Mesenchymal stem cell (in vitro differentiated cells and primary cell): ENCODE data around the gene GNA14.

Source experiments
- DNase-seq: peaks from one replicate; pipeline ENCODE4 v3.0.0-alpha.2; 2013
- H2AFZ ChIP-seq: one replicate; pipeline ENCODE4 v1.6.1; 2013; ENCODE audit warnings: low read depth, mild to moderate bottlenecking, control low read depth, inconsistent platforms, low read length, moderate library complexity
- H2AK5ac ChIP-seq: 2 replicates; pipeline ENCODE4 v1.6.1; 2013; ENCODE audit warnings: low read length, moderate library complexity, mild to moderate bottlenecking, inconsistent platforms; ENCODE audit not compliant: severe bottlenecking
- H2BK120ac ChIP-seq: one replicate; pipeline ENCODE4 v1.6.1; 2013; ENCODE audit warnings: low read depth, mild to moderate bottlenecking, inconsistent platforms, low read length, moderate library complexity
- H2BK12ac ChIP-seq, 2 experiments: one replicate each; pipeline ENCODE4 v1.6.1; 2013; ENCODE audit warnings: inconsistent platforms in 2 of 2, low read length in 2 of 2, mild to moderate bottlenecking in 2 of 2, moderate library complexity in 2 of 2, control low read depth in 1 of 2
- H2BK15ac ChIP-seq: one replicate; pipeline ENCODE4 v1.6.1; 2013; ENCODE audit warnings: mild to moderate bottlenecking, low read depth, inconsistent platforms; ENCODE audit not compliant: poor library complexity, severe bottlenecking
- H2BK5ac ChIP-seq: 2 replicates; pipeline ENCODE4 v1.6.1; 2013; ENCODE audit warnings: low read depth, mild to moderate bottlenecking, low read length, control low read depth, inconsistent platforms; ENCODE audit not compliant: poor library complexity, severe bottlenecking
- H3K14ac ChIP-seq, 2 experiments: one replicate each; pipeline ENCODE4 v1.6.1; 2013; ENCODE audit warnings: inconsistent platforms in 2 of 2, low read length in 2 of 2, control low read depth in 1 of 2, mild to moderate bottlenecking in 1 of 2, moderate library complexity in 1 of 2
- H3K18ac ChIP-seq, 2 experiments: one replicate each; pipeline ENCODE4 v1.6.1; 2013; ENCODE audit warnings: inconsistent platforms in 2 of 2, low read length in 2 of 2, control low read depth in 1 of 2, low read depth in 1 of 2, mild to moderate bottlenecking in 1 of 2
- H3K23ac ChIP-seq, 2 experiments: one replicate each; pipeline ENCODE4 v1.6.1; 2013; ENCODE audit warnings: inconsistent platforms in 2 of 2, low read length in 2 of 2, mild to moderate bottlenecking in 2 of 2, moderate library complexity in 2 of 2, control low read depth in 1 of 2
- H3K27ac ChIP-seq: 2 replicates; pipeline ENCODE4 v1.5.1; 2013; ENCODE audit warnings: mild to moderate bottlenecking, moderate library complexity, low read length, control low read depth, inconsistent platforms; ENCODE audit not compliant: poor library complexity, severe bottlenecking
- H3K27me3 ChIP-seq, 2 experiments: 2 replicates each; pipeline versions ENCODE4 v1.6.1 to v1.7.0; 2013; ENCODE audit warnings: low read length in 2 of 2, mild to moderate bottlenecking in 2 of 2, moderate library complexity in 2 of 2, control low read depth in 1 of 2, inconsistent platforms in 1 of 2; ENCODE audit not compliant: control insufficient read depth in 1 of 2, insufficient read depth in 1 of 2
- H3K36me3 ChIP-seq, 2 experiments: 2 replicates each; pipeline versions ENCODE4 v1.6.1 to v1.7.0; 2013; ENCODE audit warnings: low read length in 2 of 2, control low read depth in 1 of 2, inconsistent platforms in 1 of 2, low read depth in 1 of 2, mild to moderate bottlenecking in 1 of 2; ENCODE audit not compliant: insufficient read depth in 2 of 2, control insufficient read depth in 1 of 2
- H3K4ac ChIP-seq, 2 experiments: one replicate each; pipeline ENCODE4 v1.6.1; 2013; ENCODE audit warnings: inconsistent platforms in 2 of 2, low read length in 2 of 2, mild to moderate bottlenecking in 2 of 2, moderate library complexity in 2 of 2, control low read depth in 1 of 2, low read depth in 1 of 2
- H3K4me1 ChIP-seq: 2 replicates; pipeline ENCODE4 v1.6.1; 2013; ENCODE audit warnings: low read depth, low read length, control low read depth; ENCODE audit not compliant: control insufficient read depth, insufficient read depth
- H3K4me2 ChIP-seq: 2 replicates; pipeline ENCODE4 v1.6.1; 2013; ENCODE audit warnings: low read length, mild to moderate bottlenecking, inconsistent platforms; ENCODE audit not compliant: poor library complexity, severe bottlenecking
- H3K4me3 ChIP-seq, 2 experiments: 2 replicates each; pipeline versions ENCODE4 v1.5.1 to v1.7.0; 2013; ENCODE audit warnings: low read length in 2 of 2, mild to moderate bottlenecking in 2 of 2, control low read depth in 1 of 2, low read depth in 1 of 2; ENCODE audit not compliant: insufficient read depth in 1 of 2
- H3K79me1 ChIP-seq: replicated peaks from 2 replicates; pipeline ENCODE4 v1.6.1; 2013; ENCODE audit warnings: mild to moderate bottlenecking, control low read depth, low read length, inconsistent platforms; ENCODE audit not compliant: poor library complexity, severe bottlenecking
- H3K9ac ChIP-seq: 2 replicates; pipeline ENCODE4 v1.7.0; 2013; ENCODE audit warnings: mild to moderate bottlenecking, low read length, moderate library complexity
- H3K9me3 ChIP-seq: 2 replicates; pipeline ENCODE4 v1.7.0; 2013; ENCODE audit warnings: mild to moderate bottlenecking, low read length; ENCODE audit not compliant: control insufficient read depth
- H4K8ac ChIP-seq: one replicate; pipeline ENCODE4 v1.6.1; 2013; ENCODE audit warnings: inconsistent platforms, mild to moderate bottlenecking, low read length, moderate library complexity
- H4K91ac ChIP-seq: one replicate; pipeline ENCODE4 v1.6.1; 2013; ENCODE audit warnings: mild to moderate bottlenecking, low read length, inconsistent platforms
- WGBS: methylation state at CpG from one replicate; pipeline ENCODE4 v1.1.7; 2013; ENCODE audit warnings: mixed read lengths; 5-methylcytosine and 5-hydroxymethylcytosine counted together

The GNA14 gene

DNA sequence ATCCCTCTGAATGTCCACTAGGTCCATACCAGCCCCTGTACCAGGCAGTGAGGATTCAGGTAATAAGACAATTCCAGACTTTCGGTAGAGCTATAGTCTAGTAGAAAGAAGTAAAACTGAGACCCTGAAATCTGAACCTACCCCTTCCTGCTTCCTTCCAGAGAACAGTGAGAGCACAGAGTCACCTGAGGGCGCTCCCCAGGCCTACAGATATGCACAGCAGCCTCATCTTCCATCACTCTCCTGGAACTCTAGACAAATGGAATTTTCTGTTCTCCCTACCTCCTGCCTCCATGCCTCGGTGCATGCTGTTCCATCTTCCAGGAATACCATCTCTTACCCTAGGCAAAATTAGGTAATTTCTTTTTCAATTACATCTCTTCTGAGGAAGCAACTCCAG lies 3.1 kb upstream of the GNA14 start:
- Histone ChIP-seq H3K4ac (no peak overlapping the region), H3K9me3 (no peaks in the 10 kb centered on the region)

DNA sequence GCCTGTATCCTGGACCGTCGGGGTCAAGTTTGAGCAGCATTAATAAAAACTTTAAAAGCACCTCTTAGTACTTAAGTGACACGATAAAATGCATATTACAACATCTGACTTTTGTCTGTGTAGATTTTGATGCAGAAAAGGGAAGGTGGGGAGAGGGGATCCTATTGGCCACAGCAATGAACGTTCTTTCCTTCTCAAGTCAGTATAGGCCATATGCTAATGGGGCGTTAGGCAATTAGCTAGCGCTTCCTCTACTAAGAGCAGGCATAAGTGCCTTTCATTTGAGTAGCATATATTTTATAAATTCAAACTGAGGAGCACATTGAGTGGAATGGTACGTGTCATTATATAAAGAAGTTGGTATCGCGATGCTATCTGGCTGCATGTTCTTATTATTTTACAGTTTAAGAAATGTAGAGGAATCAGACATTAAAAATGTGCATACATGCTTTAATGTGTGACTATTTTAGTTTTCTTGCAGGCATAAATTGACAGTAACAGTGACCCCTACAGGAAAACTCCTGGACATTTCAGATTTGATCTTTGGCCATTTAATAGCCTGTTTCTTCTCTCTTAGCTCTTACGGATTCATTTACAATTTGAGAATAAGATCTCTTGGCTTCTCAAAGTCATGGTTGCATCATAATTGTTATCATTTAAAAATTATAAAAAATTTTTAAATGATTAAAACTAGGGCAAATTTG lies 1.1 kb upstream of the GNA14 start:
- H3K27me3 ChIP-seq = peaks cover 24 to 29% of the 10 kb centered on the region in 2 experiments
- H3K9ac ChIP-seq = peak overlapping the region; percentile 77
- H2AK5ac ChIP-seq = no peak overlapping the region
- H3K18ac ChIP-seq = no peak overlapping the region
- 44% methylated on average over 7 of the region's 10 CpGs for WGBS
- no peaks in the 10 kb centered on the region for H3K79me1 ChIP-seq
- no peak overlapping the region for H3K27ac ChIP-seq
- peaks cover 15% of the 10 kb centered on the region for H3K4me1 ChIP-seq
- no peak overlapping the region for H2BK12ac ChIP-seq
- no peak overlapping the region for H2AFZ ChIP-seq
- peak overlapping the region in 1 of 2 experiments; percentile 87 for H3K4me3 ChIP-seq
- no peaks in the 10 kb centered on the region for H3K9me3 ChIP-seq
- H3K4ac ChIP-seq = no peak overlapping the region
- peak; percentile 28 for DNase-seq
- H4K91ac ChIP-seq = no peak overlapping the region
- H2BK5ac ChIP-seq = no peak overlapping the region
- H4K8ac ChIP-seq = no peak overlapping the region
- no peak overlapping the region for H3K23ac ChIP-seq
- no peak overlapping the region for H2BK120ac ChIP-seq
- no peaks in the 10 kb centered on the region for H3K36me3 ChIP-seq
- no peak overlapping the region for H2BK15ac ChIP-seq
- peak overlapping the region; percentile 94 for H3K4me2 ChIP-seq
- no peak overlapping the region for H3K14ac ChIP-seq

More for the DNA sequence above, 3.1 kb upstream of the GNA14 start:
- no peak overlapping the region for H3K9ac ChIP-seq
- H2BK5ac ChIP-seq = no peak overlapping the region
- H3K14ac ChIP-seq = no peak overlapping the region
- no peaks in the 10 kb centered on the region for H3K79me1 ChIP-seq
- H4K91ac ChIP-seq = no peak overlapping the region
- H3K23ac ChIP-seq = no peak overlapping the region
- H3K18ac ChIP-seq = no peak overlapping the region
- H2BK12ac ChIP-seq = no peak overlapping the region
- no peak overlapping the region for H3K4me3 ChIP-seq
- H3K4me2 ChIP-seq = no peak overlapping the region
- no peak for DNase-seq
- H3K27me3 ChIP-seq = peaks cover 24 to 28% of the 10 kb centered on the region in 2 experiments
- 84% methylated on average over 3 of the region's 3 CpGs for WGBS
- no peak overlapping the region for H2AK5ac ChIP-seq
- no peak overlapping the region for H4K8ac ChIP-seq
- no peak overlapping the region for H3K27ac ChIP-seq
- H2AFZ ChIP-seq = no peak overlapping the region
- no peaks in the 10 kb centered on the region for H3K36me3 ChIP-seq
- H2BK120ac ChIP-seq = no peak overlapping the region
- peaks cover 15% of the 10 kb centered on the region for H3K4me1 ChIP-seq
- H2BK15ac ChIP-seq = no peak overlapping the region

DNA sequence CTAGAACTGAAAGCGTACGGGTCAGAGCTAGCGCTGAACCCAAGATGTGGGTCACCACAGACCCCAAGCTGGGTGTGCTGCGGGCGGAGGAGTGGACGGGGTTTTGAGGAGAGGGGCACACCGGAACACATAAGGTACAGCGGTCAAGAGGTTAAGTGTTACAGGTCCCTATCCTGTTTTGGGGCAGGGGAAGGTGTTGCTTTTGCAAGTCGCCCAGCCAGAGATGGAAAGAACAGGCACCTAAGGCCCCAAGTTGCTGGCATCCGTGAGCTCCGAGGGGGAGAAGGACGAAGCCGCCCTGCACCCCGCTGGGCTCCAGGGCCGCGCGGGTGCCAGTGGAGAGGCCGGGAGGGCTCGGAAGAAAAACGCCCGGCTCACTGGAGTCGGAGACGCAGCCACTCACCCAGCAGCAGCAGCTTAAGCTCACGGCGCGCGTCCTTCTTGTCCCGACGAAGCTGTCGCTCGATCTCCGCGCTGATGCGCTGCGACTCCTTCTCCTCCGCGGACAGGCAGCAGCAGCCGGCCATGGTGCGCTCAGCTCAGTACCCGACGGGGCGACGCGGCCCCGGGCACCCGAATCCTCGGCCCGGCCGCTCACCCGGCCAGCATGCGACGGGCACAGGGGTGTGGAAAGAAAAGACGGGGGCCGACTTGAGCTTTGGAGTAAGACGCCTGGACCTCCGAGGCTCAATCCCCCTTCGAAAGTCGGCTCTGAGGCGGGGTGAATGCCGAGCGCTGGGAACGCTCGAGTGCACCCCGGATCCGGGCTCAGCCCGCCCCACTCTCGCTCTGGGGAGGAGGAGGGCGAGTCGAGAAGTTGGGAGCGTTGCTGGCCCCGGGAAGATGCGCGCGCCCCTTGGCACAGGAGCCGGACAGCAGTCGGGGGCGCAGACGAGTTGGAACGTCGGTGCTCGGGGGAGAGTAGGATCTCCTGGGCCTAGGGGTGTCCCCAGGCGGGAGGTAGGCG lies 572 bp downstream of the GNA14 start:
- Histone ChIP-seq H3K4me2 (peak overlapping the region; percentile 94), H4K91ac (no peak overlapping the region), H2BK5ac (no peak overlapping the region), H3K14ac (no peak overlapping the region), H3K27ac (no peak overlapping the region), H4K8ac (peak overlapping the region; percentile 2), H3K4me3 (peak overlapping the region; percentile 53 to 87), H2AK5ac (no peak overlapping the region), H3K79me1 (no peaks in the 10 kb centered on the region), H2BK120ac (no peak overlapping the region), H3K4me1 (peaks cover 15% of the 10 kb centered on the region), H3K27me3 (peaks cover 24 to 29% of the 10 kb centered on the region in 2 experiments), H2AFZ (peak overlapping the region; percentile 60), H3K18ac (no peak overlapping the region), H2BK12ac (peak overlapping the region in 1 of 2 experiments; percentile 39), H3K36me3 (no peaks in the 10 kb centered on the region), H3K9me3 (no peaks in the 10 kb centered on the region), H3K23ac (peak overlapping the region in 1 of 2 experiments; percentile 70), H3K9ac (peak overlapping the region; percentile 77), H3K4ac (no peak overlapping the region), H2BK15ac (no peak overlapping the region)
- 8% methylated on average over 82 of the region's 83 CpGs for WGBS
- peak; percentile 36 for DNase-seq

DNA sequence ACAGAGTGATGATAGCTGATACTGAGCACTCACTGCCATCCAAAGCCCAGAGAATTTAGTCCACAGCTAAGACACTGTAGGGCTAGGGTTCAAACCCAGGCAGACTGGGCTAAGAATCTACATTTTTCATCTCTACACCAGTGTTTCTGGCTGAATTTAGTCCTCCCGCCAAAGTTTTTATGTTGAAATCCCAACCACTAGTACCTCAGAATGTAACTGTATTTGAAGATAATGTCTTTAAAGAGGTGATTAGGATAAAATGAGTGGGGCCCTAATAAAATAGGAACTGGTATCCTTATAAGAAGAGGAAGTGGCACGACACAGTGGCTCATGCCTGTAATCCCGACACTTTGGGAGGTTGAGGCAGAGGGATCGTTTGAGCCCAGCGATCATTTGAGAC lies 4.3 kb downstream of the GNA14 start:
- no peak overlapping the region for H4K91ac ChIP-seq
- no peak overlapping the region for H2AK5ac ChIP-seq
- H2BK120ac ChIP-seq = no peak overlapping the region
- no peaks in the 10 kb centered on the region for H3K79me1 ChIP-seq
- no peak overlapping the region for H3K9ac ChIP-seq
- no peak overlapping the region for H3K14ac ChIP-seq
- no peaks in the 10 kb centered on the region for H3K36me3 ChIP-seq
- H3K4ac ChIP-seq = no peak overlapping the region
- no peak overlapping the region for H2BK15ac ChIP-seq
- no peak overlapping the region for H2AFZ ChIP-seq
- no peak overlapping the region for H3K23ac ChIP-seq
- no peak overlapping the region for H3K27ac ChIP-seq
- H3K9me3 ChIP-seq = no peaks in the 10 kb centered on the region
- H3K4me1 ChIP-seq = peaks cover 15% of the 10 kb centered on the region
- no peak for DNase-seq
- H3K18ac ChIP-seq = no peak overlapping the region
- H3K4me3 ChIP-seq = no peak overlapping the region
- no peak overlapping the region for H4K8ac ChIP-seq
- H2BK5ac ChIP-seq = no peak overlapping the region
- WGBS = 92% methylated on average over 2 of the region's 5 CpGs
- H3K27me3 ChIP-seq = peaks cover 34 to 36% of the 10 kb centered on the region in 2 experiments
- H3K4me2 ChIP-seq = no peak overlapping the region
- H2BK12ac ChIP-seq = no peak overlapping the region
